Heart right ventricle (tissue), 16 donors: ENCODE data around the gene RAI14. TPM values are rescaled to one million over a fixed set of nuclear protein-coding genes. Genes with fewer than 3 reads are reported as not detected.
A peak's percentile ranks its signal among the peaks of the same experiment; 100 is the strongest.

Experiments used
- ATAC-seq, 8 donors: fragments of 200-7000 bp; cut with Tn5 transposase; one replicate each; pipeline ENCODE4 v1.9.1; 2020; ENCODE audit warnings: mild to moderate bottlenecking in 8 of 8, moderate library complexity in 8 of 8, moderate number of reproducible peaks in 1 of 8
- DNase-seq, 2 donors: peaks; one replicate each; pipeline ENCODE4 v3.0.0-alpha.2; 2020
- H3K27ac ChIP-seq, 10 donors: fragments of 200-600 bp; sonication (generic) in 2 of 10; one replicate each; pipeline versions ENCODE4 v1.5.0 to v1.8.0; 2020 to 2022; ENCODE audit warnings: mild to moderate bottlenecking in 3 of 10
- H3K27me3 ChIP-seq, 7 donors: fragments of 200-600 bp; one replicate each; pipeline ENCODE4 v1.8.0; 2021 to 2022; ENCODE audit warnings: mild to moderate bottlenecking in 2 of 7
- H3K36me3 ChIP-seq, 9 donors: fragments of 200-600 bp; sonication (generic) in 1 of 9; one replicate each; pipeline versions ENCODE4 v1.5.0 to v1.8.0; 2020 to 2022; ENCODE audit warnings: mild to moderate bottlenecking in 2 of 9
- H3K4me1 ChIP-seq, 9 donors: fragments of 200-600 bp; sonication (generic) in 1 of 9; one replicate each; pipeline versions ENCODE4 v1.5.0 to v1.8.0; 2020 to 2022; ENCODE audit warnings: mild to moderate bottlenecking in 4 of 9
- H3K4me3 ChIP-seq, 10 donors: fragments of 200-600 bp; sonication (generic) in 2 of 10; one replicate each; pipeline versions ENCODE4 v1.5.0 to v1.8.0; 2020 to 2022; ENCODE audit warnings: mild to moderate bottlenecking in 7 of 10, moderate library complexity in 2 of 10
- H3K9me3 ChIP-seq, 11 donors: fragments of 200-600 bp in 10 of 11; sonication (generic) in 2 of 11; one replicate each; pipeline versions ENCODE4 v1.5.0 to v1.8.0; 2013 to 2022; ENCODE audit warnings: mild to moderate bottlenecking in 2 of 11, control low read depth in 1 of 11, moderate library complexity in 1 of 11
- WGBS, 2 donors: extraction: QIAGEN DNeasy Blood & Tissue Kit; methylation state at CpG; one replicate each; pipeline ENCODE4 v1.1.7; 2013; ENCODE audit warnings: inconsistent platforms in 1 of 2; 5-methylcytosine and 5-hydroxymethylcytosine counted together
- intact Hi-C, 10 donors: fragments of 100-400 bp; cut with DNase I; formaldehyde crosslinking; loops; one replicate each; pipeline versions ENCODE4 v1.11.1 to v1.14.2; 2022
- polyA plus RNA-seq, 2 donors: library from polyadenylated mRNA; stranded (reverse); fragments of 200-250 nt; gene quantifications; one replicate each; pipeline ENCODE4 v1.2.3, GENCODE V29; 2013
- total RNA-seq, 10 donors: library from RNA; stranded (reverse); fragmentation: NEBNext Ultra II Directional in 3 of 10; extraction: Animal tissue kit (Norgen Biotek cat#: 25700) in 3 of 10; gene quantifications; one replicate each; pipeline versions ENCODE4 v1.2.1 to v1.2.4, GENCODE V29; 2021 to 2023
- TF ChIP-seq, protein P1 (sequence below), 9 donors: fragments of 200-600 bp; sonication (generic) in 2 of 9; IDR thresholded peaks; one replicate each; pipeline versions ENCODE4 v1.5.0 to v1.8.0; 2021 to 2022; ENCODE audit warnings: antibody characterized with exemption in 9 of 9, mild to moderate bottlenecking in 5 of 9, moderate library complexity in 1 of 9
- donor health status: Arrhythmogenic right ventricular cardiomyopathy.
- donor health status: ischemic (EF 13 %, LVEDD 7.1; RV severe dilation, severe dysfunction).
- donor health status: healthy with polysubstance abuse.
- donor health status: DM: no; HTN: yes; CAD: no.
- donor health status: DM: no; HTN: no; CAD: no.
- donor health status: ischemic (EF 25% LVEDD 6.9; RV normal size, moderate dysfunction).
- donor health status: ischemic (EF 25% LVEDD 5.7; RV mildly dilated, moderate dysfunction).
- donor health status: healthy.
- donor health status: DM: yes; HTN: yes; CAD: no.
- donor health status: Ischemic cardiomyopathy.
- donor health status: ischemic (EF 35%, LVEDD 5.7; RV mildly dilated, moderate dysfunction).
- donor health status: nonischemic (EF 11% LVEDD 7.7; RV severe dilation, severe dysfunction).
- donor health status: DM: yes; HTN: yes; CAD: no.
- donor health status: PGD.
- donor health status: ischemic (EF 29% LVEDD 5.4; RV normal size, mild dysfunction).
- donor health status: nonischemic (EF 23%, LVEDD 6.1; RV moderate dilation, normal function).

Gene RAI14
- total and polyA plus RNA-seq, 12 donors = 3.3 to 25.5 (median 9.3) TPM

DNA sequence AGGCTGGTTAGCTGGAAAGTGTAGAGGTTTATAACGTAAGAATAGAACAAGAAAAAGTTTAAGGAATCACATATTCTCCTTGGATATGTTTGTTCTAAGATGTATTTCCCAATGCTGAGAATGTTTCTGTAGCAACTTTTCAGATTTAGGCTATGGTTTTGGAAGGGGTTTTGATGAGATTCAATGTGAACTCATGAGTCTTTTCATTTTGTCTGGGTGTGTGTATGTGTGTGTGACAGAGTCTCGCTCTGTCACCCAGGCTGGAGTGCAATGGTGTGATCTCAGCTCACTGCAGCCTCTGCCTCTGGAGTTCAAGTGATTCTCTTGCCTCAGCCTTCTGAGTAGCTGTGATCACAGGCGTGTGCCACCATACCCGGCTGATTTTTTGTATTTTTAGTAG is 38.6 kb downstream of the RAI14 start:
- Histone ChIP-seq H3K4me3 (no peak overlapping the region), H3K27me3 (no peaks in the 10 kb centered on the region), H3K9me3 (no peaks in the 10 kb centered on the region), H3K27ac (peak overlapping the region in 3 of 10 donors; percentile 3 to 40 (median 17)), H3K4me1 (peaks cover 0 to 30% (median 20%) of the 10 kb centered on the region in 9 donors), H3K36me3 (peaks cover 0 to 5% (median 0%) of the 10 kb centered on the region in 9 donors)
- no peak for ATAC-seq
- TF ChIP-seq, protein P1, sequence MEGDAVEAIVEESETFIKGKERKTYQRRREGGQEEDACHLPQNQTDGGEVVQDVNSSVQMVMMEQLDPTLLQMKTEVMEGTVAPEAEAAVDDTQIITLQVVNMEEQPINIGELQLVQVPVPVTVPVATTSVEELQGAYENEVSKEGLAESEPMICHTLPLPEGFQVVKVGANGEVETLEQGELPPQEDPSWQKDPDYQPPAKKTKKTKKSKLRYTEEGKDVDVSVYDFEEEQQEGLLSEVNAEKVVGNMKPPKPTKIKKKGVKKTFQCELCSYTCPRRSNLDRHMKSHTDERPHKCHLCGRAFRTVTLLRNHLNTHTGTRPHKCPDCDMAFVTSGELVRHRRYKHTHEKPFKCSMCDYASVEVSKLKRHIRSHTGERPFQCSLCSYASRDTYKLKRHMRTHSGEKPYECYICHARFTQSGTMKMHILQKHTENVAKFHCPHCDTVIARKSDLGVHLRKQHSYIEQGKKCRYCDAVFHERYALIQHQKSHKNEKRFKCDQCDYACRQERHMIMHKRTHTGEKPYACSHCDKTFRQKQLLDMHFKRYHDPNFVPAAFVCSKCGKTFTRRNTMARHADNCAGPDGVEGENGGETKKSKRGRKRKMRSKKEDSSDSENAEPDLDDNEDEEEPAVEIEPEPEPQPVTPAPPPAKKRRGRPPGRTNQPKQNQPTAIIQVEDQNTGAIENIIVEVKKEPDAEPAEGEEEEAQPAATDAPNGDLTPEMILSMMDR (IDR thresholded peaks at IDR 0.05) = no peak
- no peak for DNase-seq
- intact Hi-C loops = no loop called here
- 84 to 88% methylated on average over 4 of the region's 4 CpGs for WGBS, 2 donors

DNA sequence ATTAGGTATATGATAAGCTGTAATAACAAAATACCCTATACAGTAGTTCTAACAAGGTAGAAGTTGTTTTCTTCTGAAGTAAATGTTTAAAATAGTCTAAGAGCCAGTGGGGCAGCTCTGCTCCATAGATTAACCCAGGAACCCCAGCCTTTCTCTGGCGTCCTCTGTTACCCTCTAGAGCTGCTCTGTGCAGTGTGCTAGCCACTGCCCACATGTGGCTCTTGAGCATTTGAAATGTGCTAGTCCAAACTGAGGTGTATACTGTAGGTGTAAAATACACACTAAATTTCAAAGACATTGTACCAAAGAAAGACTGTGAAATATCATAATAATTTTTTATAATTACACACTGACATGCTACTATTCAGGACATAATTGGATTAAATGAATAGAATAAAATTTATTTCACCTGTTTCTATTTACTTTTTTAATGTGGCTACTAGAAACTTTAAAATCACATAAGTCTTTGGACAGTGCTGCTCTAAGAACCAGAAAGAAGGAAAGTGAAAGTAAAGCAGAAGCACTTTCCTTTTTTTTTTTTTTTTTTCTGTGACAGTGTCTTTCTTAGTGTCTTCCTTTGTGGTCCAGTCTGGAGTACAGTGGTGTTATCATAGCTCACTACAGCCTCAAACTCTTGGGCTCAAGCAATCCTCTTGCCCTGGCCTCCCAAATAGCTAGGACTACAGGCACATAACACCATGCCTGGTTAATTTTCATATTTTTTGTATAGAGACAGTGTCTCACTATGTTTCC is 39.3 kb downstream of the RAI14 start:
- 75 to 83% methylated on average over 1 of the region's 1 CpG for WGBS, 2 donors
- Histone ChIP-seq H3K4me3 (peak overlapping the region in 2 of 10 donors; percentile 5 to 8), H3K27ac (peak overlapping the region in 2 of 10 donors; percentile 3 to 17), H3K4me1 (peaks cover 0 to 30% (median 20%) of the 10 kb centered on the region in 9 donors), H3K9me3 (no peaks in the 10 kb centered on the region), H3K27me3 (no peaks in the 10 kb centered on the region), H3K36me3 (peaks cover 0 to 5% (median 0%) of the 10 kb centered on the region in 9 donors)
- ATAC-seq = peak in 2 of 8 donors; percentile 25 to 46
- intact Hi-C loops = no loop called here
- TF ChIP-seq, protein P1 (IDR thresholded peaks at IDR 0.05) = no peak
- DNase-seq = no peak

DNA sequence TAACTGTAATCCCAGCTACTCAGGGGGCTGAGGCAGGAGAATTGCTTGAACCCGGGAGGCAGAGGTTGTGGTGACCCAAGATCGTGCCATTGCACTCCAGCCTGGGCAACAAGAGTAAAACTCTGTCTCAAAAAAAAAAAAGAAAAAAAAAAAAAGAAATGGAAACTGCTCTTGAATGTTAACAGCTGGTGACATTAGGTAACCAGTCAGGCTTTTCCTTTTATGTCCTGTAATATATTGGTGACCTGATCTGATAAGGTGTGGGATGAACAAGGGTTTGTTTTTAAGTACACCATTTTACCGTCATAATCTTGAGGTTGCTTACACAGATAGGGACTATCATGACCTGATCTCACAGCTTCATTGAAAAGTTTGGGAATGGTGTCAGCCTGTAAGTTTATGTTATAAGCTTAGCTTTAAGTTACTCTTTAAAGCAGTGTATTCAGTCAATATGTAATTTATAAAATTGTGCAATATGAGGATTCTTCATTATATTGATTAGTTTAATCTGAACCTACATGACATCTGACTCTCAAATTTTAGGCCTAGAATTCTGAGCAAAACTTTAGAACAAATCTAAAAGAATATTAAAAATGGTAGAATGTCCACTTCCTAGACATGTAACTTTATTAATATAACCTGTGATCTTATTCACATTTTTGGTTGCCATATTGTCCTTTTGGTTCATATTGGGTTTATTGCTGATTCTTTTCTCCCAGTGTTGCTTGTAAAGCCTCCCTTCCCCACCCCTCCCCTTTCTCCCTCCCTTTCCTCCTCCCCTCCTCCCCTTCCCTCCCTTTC is 41.4 kb downstream of the RAI14 start:
- intact Hi-C loops = no loop called here
- no peak for DNase-seq
- TF ChIP-seq, protein P1 (IDR thresholded peaks at IDR 0.05) = no peak
- H3K4me3 ChIP-seq = no peak overlapping the region
- no peaks in the 10 kb centered on the region for H3K9me3 ChIP-seq
- ATAC-seq = no peak
- no peaks in the 10 kb centered on the region for H3K27me3 ChIP-seq
- H3K36me3 ChIP-seq = peaks cover 0 to 5% (median 0%) of the 10 kb centered on the region in 9 donors
- no peak overlapping the region for H3K27ac ChIP-seq
- peaks cover 0 to 25% (median 20%) of the 10 kb centered on the region in 9 donors for H3K4me1 ChIP-seq
- 94 to 97% methylated on average over 3 of the region's 3 CpGs for WGBS, 2 donors

DNA sequence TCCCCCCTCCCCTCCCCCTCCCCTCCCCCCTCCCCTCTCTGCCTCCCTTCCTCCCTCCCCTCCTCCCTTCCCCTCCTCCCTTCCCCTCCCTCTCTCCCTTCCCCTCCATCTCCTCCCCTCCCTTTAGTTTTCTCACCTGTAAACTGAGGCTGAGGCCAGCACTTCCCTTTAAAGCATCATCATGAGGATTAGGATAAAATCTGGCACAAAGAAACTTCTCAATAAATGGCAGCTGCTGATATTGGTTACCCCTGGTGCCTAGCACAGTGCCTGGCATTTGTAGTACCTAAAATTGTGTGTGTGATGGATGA is 41.9 kb downstream of the RAI14 start:
- Histone ChIP-seq H3K27ac (no peak overlapping the region), H3K27me3 (no peaks in the 10 kb centered on the region), H3K36me3 (peaks cover 0 to 5% (median 0%) of the 10 kb centered on the region in 9 donors), H3K4me1 (peaks cover 0 to 25% (median 20%) of the 10 kb centered on the region in 9 donors), H3K9me3 (no peaks in the 10 kb centered on the region), H3K4me3 (no peak overlapping the region)
- DNase-seq = no peak
- ATAC-seq = no peak
- intact Hi-C loops = no loop called here
- TF ChIP-seq, protein P1 (IDR thresholded peaks at IDR 0.05) = no peak
